ENCODE data around the gene GRM1. TPM values are rescaled to one million over a fixed set of nuclear protein-coding genes. Genes with fewer than 3 reads are reported as not detected.

Gene GRM1
- total RNA-seq, 4 donors from 2014 or later, result 0.13 TPM; not detected in 3

DNA sequence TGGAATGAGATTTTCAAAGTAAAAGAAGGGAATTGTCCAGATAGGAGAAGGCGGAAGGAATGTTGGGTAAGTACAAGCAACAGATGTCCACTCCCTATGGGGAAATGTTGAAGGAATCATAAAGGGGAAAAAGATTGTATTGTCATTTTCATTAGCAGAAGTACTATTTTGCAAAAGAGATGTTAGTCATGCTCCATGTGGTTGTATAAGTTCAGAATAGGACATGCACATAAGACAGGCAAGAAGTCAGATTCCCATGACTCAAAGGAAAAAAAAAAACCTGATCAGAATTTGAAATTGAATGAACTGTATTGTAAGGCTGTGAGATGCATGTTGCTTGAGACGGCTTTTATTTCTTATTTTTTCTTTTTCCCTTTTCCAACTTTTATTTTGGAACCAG is 36.8 kb downstream of the GRM1 start:
- 78 to 88% methylated on average over 2 of the region's 2 CpGs for WGBS, 2 donors (ENCODE audit: low coverage in 1 of 2)
- Histone ChIP-seq H3K4me3 (no peak overlapping the region), H3K4me1 (no peaks in the 10 kb centered on the region), H3K36me3 (no peaks in the 10 kb centered on the region), H3K9me3 (no peaks in the 10 kb centered on the region), H3K27me3 (no peaks in the 10 kb centered on the region), H3K27ac (no peak overlapping the region)
- no peak for ATAC-seq
- TF ChIP-seq POLR2AphosphoS5 (IDR thresholded peaks at IDR 0.05) (no peak), EP300 (IDR thresholded peaks at IDR 0.05) (no peak), POLR2A (IDR thresholded peaks at IDR 0.05) (no peak)
- TF ChIP-seq, protein P1, sequence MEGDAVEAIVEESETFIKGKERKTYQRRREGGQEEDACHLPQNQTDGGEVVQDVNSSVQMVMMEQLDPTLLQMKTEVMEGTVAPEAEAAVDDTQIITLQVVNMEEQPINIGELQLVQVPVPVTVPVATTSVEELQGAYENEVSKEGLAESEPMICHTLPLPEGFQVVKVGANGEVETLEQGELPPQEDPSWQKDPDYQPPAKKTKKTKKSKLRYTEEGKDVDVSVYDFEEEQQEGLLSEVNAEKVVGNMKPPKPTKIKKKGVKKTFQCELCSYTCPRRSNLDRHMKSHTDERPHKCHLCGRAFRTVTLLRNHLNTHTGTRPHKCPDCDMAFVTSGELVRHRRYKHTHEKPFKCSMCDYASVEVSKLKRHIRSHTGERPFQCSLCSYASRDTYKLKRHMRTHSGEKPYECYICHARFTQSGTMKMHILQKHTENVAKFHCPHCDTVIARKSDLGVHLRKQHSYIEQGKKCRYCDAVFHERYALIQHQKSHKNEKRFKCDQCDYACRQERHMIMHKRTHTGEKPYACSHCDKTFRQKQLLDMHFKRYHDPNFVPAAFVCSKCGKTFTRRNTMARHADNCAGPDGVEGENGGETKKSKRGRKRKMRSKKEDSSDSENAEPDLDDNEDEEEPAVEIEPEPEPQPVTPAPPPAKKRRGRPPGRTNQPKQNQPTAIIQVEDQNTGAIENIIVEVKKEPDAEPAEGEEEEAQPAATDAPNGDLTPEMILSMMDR (IDR thresholded peaks at IDR 0.05), result no peak

DNA sequence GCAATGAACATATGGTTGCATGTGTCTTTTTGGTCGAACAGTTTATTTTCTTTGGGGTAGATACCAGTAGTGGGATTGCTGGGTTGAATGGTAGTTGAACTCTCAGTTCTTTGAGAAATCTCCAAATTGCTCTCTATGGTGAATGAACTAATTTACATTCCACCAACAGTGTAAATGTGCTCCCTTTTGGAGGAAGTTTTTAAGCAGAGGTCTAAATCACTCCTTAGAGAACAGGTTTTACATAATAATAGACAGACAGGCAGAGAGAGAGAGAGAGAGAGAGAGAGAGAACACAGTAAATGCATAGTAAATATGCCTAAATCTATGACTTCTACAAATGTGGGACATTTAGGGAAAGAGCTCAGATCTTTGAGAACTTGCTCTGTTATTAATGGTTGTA is 37.6 kb downstream of the GRM1 start:
- H3K27me3 ChIP-seq, result no peaks in the 10 kb centered on the region
- ATAC-seq, result no peak
- WGBS, 2 donors (ENCODE audit: low coverage in 1 of 2), result 50 to 70% methylated on average over 1 of the region's 1 CpG

DNA sequence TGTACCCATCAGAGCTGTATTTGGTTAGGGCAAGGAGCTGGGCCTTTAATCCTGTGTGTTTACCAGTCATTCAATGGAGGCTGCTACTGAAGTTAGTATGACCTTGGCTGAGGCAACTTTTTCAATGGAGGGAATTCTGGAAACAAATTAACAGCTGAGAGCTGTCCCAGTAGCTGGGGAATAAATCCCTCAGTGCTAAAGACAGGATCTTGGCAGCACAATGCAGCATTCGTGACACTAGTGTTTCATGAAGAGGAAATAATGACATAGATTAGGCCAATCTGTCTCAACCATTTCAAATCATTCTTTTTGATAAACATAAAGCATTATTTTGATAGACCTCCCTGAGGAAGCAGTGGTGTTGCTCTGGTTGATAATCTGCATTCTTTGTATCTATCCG is 42.9 kb downstream of the GRM1 start:
- H3K27me3 ChIP-seq, result no peaks in the 10 kb centered on the region
- ATAC-seq, result no peak
- 47 to 100% methylated on average over 1 to 2 of the region's 2 CpGs for WGBS, 2 donors (ENCODE audit: low coverage in 1 of 2)
- no peaks in the 10 kb centered on the region for H3K36me3 ChIP-seq
- TF ChIP-seq POLR2AphosphoS5 (IDR thresholded peaks at IDR 0.05), result no peak
- no peak for TF ChIP-seq EP300 (IDR thresholded peaks at IDR 0.05)
- TF ChIP-seq, protein P1 (IDR thresholded peaks at IDR 0.05), result no peak
- no peak for TF ChIP-seq POLR2A (IDR thresholded peaks at IDR 0.05)
- no peak overlapping the region for H3K4me3 ChIP-seq
- H3K27ac ChIP-seq, result no peak overlapping the region
- H3K9me3 ChIP-seq, result no peaks in the 10 kb centered on the region
- no peaks in the 10 kb centered on the region for H3K4me1 ChIP-seq

More for the DNA sequence above, 37.6 kb downstream of the GRM1 start:
- Histone ChIP-seq H3K9me3 (no peaks in the 10 kb centered on the region), H3K4me3 (no peak overlapping the region), H3K36me3 (no peaks in the 10 kb centered on the region), H3K4me1 (no peaks in the 10 kb centered on the region), H3K27ac (no peak overlapping the region)
- no peak for TF ChIP-seq POLR2AphosphoS5 (IDR thresholded peaks at IDR 0.05)
- no peak for TF ChIP-seq POLR2A (IDR thresholded peaks at IDR 0.05)
- TF ChIP-seq, protein P1 (IDR thresholded peaks at IDR 0.05), result no peak
- no peak for TF ChIP-seq EP300 (IDR thresholded peaks at IDR 0.05)

DNA sequence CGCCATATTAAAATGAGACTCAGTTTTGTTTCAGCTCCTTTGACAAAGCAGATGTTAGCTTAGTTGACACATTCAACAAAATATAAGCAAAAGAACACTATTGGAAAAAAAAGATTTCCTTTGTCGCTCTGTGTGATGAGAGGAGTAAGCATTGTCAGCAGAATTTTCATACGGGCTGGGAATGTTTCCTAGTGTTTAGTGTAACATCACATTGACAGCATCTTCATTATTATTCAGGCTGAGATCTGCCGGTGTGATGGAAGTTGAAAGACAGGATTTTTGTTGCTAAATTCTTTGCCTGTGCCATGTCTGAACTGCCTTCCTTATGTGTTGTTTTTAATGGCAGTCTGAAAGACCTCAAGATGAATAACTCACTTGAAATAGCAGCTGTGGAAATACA is 49.1 kb downstream of the GRM1 start:
- TF ChIP-seq POLR2AphosphoS5 (IDR thresholded peaks at IDR 0.05) (no peak), EP300 (IDR thresholded peaks at IDR 0.05) (no peak), POLR2A (IDR thresholded peaks at IDR 0.05) (no peak)
- TF ChIP-seq, protein P1 (IDR thresholded peaks at IDR 0.05), result no peak
- WGBS, 2 donors (ENCODE audit: low coverage in 1 of 2), result 70 to 76% methylated on average over 3 to 4 of the region's 4 CpGs

DNA sequence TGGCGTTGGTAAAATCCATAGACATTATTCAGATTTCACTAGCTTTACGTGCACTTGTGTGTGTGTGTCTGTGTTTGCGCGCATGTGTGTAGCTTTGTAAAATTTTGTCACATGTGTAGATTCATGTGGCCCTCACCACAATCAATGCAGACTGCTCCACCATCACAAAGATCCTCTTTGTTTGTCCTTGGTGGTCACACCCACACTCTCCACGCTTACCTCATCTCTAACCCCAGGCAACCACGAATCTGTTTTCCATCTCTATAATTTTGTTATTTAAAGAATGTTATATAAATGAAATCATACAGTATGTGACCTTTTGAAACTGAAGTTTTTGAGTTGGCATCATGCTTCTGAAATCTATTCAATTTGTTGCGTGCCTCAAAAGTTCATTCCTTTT is 58.5 kb downstream of the GRM1 start:
- H3K4me1 ChIP-seq, result no peaks in the 10 kb centered on the region
- no peaks in the 10 kb centered on the region for H3K9me3 ChIP-seq
- H3K36me3 ChIP-seq, result no peaks in the 10 kb centered on the region
- no peak overlapping the region for H3K27ac ChIP-seq
- no peak for ATAC-seq
- H3K4me3 ChIP-seq, result no peak overlapping the region
- no peaks in the 10 kb centered on the region for H3K27me3 ChIP-seq
- WGBS, 2 donors (ENCODE audit: low coverage in 1 of 2), result 76 to 81% methylated on average over 6 to 7 of the region's 7 CpGs
- no peak for TF ChIP-seq POLR2A (IDR thresholded peaks at IDR 0.05)
- TF ChIP-seq, protein P1 (IDR thresholded peaks at IDR 0.05), result no peak
- no peak for TF ChIP-seq POLR2AphosphoS5 (IDR thresholded peaks at IDR 0.05)
- TF ChIP-seq EP300 (IDR thresholded peaks at IDR 0.05), result no peak

More for the DNA sequence above, 49.1 kb downstream of the GRM1 start:
- Histone ChIP-seq H3K36me3 (no peaks in the 10 kb centered on the region), H3K27ac (no peak overlapping the region), H3K4me3 (no peak overlapping the region), H3K4me1 (no peaks in the 10 kb centered on the region), H3K9me3 (no peaks in the 10 kb centered on the region), H3K27me3 (no peaks in the 10 kb centered on the region)
- no peak for ATAC-seq
